Retinal pigment epithelial cell (primary cell): ENCODE measurements around the gene XYLT1.

Experiments
- DNase-seq: peaks from one replicate; pipeline ENCODE4 v3.0.0-alpha.2; 2010; ENCODE audit warnings: low read depth
- H3K4me3 ChIP-seq: 2 replicates; pipeline ENCODE4 v1.5.1; 2011; ENCODE audit warnings: mild to moderate bottlenecking, low read length, control low read depth, moderate library complexity
- TF ChIP-seq, protein P1 (sequence below): conservative IDR thresholded peaks from 2 replicates; pipeline ENCODE4 v1.5.1; 2011; ENCODE audit warnings: low read depth, low read length, control low read depth, inconsistent platforms

Gene XYLT1

DNA sequence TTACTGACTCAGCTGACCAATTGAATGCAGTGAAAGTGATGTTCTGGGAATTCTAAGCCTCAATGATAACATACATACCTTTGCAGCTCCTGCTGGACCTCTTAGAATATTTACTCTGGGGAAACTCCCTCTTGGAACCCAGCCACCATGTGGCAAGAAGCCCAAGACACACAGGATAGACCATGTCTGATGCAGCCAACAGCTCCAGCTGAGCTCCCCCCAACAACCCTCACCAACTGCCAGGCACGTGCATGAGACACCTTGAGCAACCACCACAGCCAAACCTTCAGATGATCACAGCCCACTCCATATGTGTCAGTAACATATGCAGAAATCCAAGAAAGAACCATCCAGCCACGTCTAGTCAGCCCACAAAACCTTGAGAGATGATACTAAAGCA is 53.0 kb downstream of the XYLT1 start:
- H3K4me3 ChIP-seq = no peak overlapping the region
- DNase-seq = no peak
- TF ChIP-seq, protein P1, sequence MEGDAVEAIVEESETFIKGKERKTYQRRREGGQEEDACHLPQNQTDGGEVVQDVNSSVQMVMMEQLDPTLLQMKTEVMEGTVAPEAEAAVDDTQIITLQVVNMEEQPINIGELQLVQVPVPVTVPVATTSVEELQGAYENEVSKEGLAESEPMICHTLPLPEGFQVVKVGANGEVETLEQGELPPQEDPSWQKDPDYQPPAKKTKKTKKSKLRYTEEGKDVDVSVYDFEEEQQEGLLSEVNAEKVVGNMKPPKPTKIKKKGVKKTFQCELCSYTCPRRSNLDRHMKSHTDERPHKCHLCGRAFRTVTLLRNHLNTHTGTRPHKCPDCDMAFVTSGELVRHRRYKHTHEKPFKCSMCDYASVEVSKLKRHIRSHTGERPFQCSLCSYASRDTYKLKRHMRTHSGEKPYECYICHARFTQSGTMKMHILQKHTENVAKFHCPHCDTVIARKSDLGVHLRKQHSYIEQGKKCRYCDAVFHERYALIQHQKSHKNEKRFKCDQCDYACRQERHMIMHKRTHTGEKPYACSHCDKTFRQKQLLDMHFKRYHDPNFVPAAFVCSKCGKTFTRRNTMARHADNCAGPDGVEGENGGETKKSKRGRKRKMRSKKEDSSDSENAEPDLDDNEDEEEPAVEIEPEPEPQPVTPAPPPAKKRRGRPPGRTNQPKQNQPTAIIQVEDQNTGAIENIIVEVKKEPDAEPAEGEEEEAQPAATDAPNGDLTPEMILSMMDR = no peak

DNA sequence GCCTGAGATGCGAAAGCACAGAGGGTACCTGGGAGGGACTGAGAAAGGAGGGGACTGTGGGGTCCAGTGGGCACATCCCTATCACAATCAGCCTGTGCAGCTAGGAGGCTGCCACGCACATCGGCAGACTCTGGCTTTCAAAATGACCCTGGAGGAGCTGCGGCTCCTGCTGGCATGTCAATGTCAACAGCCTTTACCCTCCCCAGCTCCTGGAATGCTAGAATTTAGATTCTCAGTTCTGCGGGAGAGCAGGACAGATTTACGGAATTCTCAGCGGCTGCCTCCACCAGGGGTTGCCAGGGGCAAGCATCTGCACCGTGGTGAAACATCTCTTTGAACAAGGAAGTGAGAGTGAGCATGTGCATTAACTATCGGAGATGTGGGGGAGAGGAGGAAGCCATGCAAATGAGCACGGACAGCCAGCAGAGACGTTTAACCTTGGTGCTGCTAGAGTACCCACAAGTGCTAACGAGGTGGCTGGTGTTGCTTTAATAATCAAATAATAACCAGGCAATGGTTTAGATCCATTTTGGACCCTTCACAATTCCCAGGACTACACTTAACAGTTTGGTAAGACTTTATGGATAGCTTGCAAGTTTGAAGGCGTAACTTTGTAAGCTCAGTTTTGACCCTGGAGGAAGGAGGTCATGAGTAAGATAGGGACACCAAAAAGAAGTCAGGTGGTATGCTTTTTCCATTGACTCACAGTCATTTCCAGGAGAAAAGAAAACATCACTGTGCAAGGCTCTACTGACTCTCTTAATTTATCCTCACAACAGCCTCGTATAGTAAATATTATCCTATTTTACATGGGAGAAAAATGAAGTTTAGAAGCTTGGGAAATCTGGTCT is 54.1 kb downstream of the XYLT1 start:
- H3K4me3 ChIP-seq = no peak overlapping the region
- TF ChIP-seq, protein P1 = peak; percentile 23
- DNase-seq = no peak

DNA sequence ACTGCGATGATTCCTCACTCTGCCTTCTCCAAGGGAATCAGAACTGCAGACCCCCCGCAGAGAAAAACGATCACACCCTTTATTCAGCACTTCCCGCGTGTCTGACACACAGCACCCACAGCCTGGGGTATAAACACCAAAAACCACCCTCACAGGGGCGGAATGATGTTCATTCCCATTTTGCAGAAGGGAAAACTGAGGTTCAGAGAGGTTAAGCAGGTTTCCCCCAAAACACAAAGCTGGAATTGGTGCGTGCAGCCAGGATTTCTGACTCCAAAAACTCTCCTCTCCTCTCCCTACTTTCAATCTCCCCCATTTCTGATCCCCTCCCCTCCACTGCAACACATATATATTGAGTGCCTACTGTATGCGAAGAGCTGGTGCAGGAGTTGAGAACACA is 55.8 kb downstream of the XYLT1 start:
- TF ChIP-seq, protein P1 = no peak
- no peak for DNase-seq
- H3K4me3 ChIP-seq = no peak overlapping the region

DNA sequence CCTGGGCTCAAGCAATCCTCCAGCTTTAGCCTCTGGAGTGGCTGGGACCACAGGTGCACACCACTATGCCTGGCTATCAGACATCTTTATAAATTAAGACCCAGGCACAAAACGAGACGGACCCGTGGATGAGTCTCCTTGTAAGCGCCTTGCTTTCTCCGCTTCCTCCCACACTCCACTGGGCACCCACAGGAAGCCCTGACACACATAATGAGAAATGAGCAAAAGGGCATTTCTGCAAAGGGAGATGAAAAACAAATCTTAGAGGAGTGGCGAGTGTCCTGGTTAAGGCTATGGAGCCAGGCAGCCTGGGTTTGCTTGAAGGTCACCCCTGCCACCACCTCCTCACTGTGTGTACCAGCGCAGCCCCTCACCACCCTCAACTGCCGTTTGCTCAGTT is 56.3 kb downstream of the XYLT1 start:
- TF ChIP-seq, protein P1 = no peak
- DNase-seq = no peak
- H3K4me3 ChIP-seq = no peak overlapping the region

DNA sequence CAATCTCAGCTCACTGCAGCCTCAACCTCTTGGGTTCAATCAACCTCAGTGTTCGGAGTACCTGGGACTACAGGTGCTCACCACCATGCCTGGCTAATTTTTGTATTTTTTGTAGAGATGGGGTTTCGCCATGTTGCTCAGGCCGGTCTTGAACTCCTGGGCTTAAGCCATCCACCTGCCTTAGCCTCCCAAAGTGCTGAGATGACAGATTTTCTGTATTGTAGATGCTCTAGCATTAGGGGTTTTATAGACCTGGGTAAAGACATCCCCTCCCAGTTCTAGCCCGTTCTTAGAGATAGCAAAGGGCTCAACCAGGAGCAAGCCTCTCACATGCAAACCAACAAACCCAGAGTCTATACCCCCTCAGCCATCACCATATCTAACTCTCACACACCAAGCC is 57.3 kb downstream of the XYLT1 start:
- DNase-seq = no peak
- no peak overlapping the region for H3K4me3 ChIP-seq
- TF ChIP-seq, protein P1 = no peak

DNA sequence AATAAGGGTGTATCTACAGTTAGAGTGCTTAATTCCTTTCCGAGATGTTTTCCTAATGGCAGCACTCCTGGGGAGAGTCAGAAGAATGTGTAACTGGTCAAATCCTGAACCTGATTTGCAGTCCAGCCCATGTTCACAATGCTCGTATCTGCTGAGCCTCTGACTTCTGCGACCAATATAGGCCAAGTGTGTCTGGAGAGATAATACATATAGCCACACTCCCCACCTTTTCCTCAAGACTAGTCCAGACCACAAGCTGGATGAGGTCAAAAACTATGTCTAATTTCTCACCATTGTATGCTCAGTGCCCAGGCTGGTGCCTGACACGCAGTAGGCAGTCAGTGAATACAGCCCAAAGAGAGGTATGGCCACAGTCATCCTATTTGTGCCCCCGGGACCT is 58.0 kb downstream of the XYLT1 start:
- TF ChIP-seq, protein P1 = no peak
- DNase-seq = no peak
- H3K4me3 ChIP-seq = no peak overlapping the region

DNA sequence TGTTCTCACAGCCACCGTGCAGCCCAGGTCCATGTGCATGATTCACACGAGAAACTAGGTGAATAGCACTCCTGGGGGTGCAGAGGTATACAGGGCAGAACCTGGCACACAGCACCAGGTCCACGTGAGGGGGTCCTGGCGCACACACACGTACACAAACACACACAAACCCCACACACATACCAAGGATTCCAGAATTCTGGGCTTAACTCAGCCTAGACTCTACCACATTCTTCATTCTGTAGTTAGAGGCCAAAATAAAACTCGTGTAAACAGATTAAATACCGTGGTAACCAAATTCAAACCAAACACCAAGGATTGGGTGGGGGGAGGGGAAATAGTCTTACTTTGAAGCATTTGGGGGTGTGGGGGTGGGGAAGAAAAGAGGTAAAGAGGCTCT is 58.5 kb downstream of the XYLT1 start:
- H3K4me3 ChIP-seq = no peak overlapping the region
- TF ChIP-seq, protein P1 = no peak
- DNase-seq = peak; percentile 63
